Endothelial cell of hepatic sinusoid (primary cell): ENCODE measurements around the gene RAB8A.
"Not testable (repeated sequence)": the region's sequence is repeated elsewhere in the genome, so short reads cannot be mapped to it uniquely, and the experiment has no call there.

ENCODE experiments used
- in situ Hi-C: cut with HindIII; loops from 2 replicates; pipeline ENCODE4 v1.10.0; 2017; ENCODE audit warnings: low sequenced_read_pairs

RAB8A gene

DNA sequence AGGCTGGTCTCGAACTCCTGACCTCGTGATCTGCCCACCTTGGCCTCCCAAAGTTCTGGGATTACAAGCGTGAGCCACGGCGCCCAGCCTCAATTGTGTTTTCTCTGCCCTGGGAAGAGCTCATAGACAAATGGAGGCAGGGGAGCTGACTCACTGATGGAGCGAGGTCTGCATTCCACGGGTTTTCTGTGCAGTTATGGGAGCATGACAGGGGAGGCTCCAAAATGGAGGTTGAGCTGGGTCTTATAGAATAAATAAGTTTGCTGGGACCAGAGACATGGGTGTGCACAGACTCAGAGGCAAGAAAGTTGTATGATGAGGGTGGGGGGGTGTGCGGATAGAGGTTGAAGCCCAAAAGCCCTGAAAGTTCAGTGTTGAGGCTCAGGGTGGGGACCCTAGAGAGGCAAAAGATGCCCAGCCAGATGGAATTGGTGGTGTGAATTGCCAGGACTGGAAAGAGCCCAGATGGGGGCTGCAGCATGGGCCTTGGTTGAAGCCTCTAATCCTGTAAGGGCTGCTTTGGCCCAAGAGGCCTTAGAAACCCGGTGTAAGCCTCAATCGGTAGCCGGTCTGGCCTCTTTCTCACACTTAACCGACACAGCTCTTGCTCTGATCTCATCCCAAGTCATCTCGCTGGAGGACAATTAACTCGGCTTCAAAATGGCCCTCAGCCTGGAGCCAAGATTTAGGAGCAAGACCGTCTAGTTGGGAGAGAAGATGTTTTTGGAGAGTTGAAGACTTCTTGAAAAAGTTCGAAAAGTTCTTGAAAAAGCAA lies 33.5 kb upstream of the RAB8A start:
- in situ Hi-C loops, result no loop called here

DNA sequence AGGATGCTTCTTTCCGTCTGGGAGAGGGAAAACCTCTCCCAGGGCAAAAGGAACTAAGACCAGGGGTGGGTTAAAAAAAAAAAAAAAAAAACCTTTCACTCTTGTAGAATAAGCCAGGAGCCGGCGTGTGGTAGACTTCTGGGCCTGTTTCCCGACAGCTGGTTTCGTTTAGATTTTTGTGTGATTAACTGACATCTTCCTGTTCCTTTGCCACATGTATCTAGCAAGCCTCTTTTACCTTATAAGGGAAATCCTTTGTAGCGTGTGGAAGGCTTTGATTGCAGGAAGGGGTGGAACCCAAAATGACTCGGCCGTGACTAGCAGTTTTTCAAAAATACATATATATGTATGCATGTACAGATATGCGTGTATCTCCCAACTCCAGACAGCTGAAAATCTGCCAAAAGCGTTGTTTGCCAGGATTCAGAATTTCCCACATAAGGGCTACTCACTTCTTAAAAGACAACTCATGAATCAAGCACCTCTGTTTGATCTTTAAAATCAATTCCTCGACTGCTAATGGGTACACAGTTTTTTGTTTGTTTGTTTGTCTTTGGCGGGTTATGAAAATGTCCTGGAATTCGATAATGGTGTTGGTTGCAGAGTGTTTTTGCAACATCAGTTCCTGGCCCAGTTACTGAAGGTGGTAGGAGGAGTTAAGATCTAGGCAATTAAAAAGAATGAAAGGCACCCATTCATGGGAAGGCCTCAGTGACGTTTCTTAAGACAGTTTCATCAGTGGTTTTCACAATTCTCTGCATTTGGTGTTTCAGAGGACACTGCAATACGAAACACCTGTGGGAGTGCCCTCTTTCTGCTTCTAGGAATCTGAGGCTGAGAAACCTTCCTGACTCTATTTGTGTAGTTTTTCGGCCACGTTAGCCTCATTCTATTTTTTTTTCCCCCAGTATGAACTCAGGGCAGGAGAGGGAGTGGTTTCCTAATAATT lies 32.7 kb upstream of the RAB8A start:
- in situ Hi-C loops, result no loop called here

DNA sequence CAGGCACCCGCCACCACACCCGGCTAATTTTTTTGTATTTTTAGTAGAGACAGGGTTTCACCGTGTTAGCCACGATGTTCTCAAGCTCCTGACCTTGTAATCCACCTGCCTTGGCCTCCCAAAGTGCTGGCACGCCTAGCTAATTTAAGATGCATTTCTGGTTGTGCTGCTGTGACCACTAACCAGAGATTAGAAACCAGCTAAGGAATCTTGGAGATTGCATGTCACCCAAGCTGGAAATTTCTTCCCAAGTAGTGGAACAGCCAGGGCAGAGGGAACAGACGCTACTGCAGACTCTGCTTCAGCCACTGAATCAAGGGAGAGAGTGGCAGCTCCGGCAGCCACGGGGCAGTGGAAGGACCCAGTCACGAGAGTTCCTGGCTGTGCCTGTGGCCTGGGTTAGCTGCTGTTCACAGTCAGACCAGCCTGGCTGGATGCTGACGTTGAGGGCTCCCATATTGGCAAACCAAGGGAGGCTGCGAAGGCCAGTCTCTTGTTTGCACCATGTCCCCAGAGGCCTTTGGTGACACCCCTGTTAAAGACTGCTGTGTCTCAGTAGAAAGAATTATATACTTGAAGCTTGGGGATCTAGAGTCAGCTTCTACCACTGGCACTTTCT lies 27.5 kb upstream of the RAB8A start:
- in situ Hi-C loops, result no loop called here

DNA sequence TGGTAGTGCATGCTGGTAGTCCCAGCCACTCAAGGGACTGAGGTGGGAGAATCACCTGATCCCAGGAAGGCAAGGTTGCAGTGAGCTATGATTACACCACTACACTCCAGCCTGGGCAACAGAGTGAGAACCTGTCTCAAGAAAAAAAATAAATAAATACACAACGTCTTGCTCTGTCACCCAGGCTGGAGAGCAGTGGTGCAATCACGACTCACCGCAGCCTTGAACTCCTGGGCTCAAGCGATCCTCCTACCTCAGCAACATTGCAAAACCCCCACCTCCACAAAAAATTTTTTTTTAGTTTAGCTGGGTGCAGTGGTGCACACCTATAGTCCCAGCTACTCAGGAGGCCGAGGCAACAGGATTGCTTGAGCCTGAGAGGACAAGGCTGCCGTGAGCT lies 26.6 kb upstream of the RAB8A start:
- in situ Hi-C loops, result no loop called here

DNA sequence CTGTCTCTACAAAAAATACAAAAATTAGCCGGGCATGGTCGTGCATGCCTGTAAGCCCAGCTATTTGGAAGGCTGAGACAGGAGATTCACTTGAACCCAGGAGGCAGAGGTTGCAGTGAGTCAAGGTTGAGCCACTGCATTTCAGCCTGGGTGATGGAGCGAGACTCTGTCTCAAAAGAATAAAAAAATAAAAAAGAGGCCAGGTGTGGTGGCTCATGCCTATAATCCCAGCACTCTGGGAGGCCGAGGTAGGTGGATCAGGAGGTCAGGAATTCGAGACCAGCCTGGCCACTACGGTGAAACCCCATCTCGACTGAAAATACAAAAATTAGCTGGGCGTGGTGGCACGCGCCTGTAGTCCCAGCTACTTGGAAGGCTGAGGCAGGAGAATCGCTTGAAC lies 24.3 kb upstream of the RAB8A start:
- in situ Hi-C loops, result not testable (repeated sequence)

DNA sequence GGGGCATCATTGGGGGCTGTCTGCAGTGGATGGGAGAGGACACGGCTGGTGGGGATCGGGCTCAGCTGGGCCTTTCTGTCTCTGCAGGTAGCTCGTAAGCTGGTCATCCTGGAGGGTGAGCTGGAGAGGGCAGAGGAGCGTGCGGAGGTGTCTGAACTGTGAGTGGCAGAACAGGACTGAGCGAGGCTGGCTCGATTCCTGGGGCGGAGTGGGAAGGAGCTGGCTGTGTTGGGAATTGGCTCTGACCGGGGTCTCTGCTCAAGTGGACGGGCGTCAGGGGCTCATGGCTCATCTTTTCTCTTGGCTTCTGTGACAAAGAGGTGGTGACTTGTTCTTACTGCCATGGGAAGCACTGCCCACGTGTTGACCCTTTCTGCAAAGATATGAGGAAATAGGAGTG lies 23.7 kb upstream of the RAB8A start:
- in situ Hi-C loops, result no loop called here

DNA sequence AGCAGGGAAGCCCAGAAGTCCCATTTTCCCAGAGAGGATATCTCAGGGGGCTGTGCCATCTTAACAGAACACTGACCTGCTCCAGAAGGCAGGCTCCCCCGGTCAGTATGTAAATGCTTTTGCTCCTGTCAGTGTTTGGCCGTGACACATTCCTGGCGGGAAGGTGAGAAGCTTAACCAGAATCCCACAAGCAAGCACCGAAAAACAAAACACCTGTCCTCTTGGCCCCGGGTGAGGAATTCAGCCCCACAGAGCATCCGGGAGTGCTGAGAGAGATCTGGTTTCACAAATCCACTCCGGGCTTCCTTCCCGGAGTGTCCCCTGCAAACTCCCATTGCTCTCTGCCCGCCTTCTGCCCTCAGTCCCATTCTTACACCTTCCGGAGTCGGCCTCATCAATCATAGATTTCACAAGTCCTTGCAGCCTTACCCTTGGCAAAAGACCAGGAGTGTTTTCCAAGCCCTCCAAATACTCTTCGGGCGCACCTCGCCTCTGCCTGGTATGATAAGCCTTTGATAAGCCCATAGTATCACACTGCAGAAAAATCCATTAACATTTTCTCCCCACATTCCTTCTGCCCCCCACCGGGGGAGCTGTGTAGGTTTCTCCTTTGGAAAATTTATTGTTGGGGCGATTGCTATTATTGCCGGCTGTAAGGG lies 23.2 kb upstream of the RAB8A start:
- in situ Hi-C loops, result no loop called here

DNA sequence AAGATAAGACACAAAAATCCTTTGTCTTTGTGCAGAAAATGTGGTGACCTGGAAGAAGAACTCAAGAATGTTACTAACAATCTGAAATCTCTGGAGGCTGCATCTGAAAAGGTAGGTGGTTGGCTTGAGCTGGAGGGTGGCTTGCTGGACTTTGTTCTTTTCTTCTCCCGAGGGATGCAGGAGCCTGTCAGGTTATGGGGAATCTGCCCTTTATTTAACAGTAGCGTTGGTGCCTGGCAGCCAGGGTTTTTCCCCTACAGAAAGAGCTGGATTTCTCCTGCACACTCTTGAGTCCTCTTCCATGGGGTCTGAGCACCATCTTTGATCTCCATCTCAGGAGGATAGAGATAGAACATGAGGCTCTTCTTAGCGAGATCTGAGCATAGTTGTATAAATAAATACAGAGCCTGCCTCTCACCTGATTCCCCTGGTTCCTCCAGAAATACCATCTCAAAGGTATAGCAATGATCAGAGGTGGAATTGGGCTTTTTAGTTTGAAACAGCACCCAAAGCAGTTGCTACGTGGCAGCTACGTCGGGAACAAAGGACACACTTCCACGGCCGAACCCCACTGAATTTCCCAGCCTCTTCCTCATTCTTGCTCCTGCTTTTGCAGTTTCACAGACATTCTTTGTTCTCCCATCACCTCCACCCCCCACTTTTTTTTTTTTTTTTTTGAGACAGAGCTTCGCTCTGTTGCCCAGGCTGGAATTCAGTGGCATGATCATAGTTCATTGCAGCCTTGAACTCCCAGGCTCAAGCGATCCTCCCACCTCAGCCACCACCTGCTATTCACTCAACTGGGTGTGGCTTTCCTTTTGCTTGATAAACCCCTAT lies 22.5 kb upstream of the RAB8A start:
- in situ Hi-C loops, result no loop called here

DNA sequence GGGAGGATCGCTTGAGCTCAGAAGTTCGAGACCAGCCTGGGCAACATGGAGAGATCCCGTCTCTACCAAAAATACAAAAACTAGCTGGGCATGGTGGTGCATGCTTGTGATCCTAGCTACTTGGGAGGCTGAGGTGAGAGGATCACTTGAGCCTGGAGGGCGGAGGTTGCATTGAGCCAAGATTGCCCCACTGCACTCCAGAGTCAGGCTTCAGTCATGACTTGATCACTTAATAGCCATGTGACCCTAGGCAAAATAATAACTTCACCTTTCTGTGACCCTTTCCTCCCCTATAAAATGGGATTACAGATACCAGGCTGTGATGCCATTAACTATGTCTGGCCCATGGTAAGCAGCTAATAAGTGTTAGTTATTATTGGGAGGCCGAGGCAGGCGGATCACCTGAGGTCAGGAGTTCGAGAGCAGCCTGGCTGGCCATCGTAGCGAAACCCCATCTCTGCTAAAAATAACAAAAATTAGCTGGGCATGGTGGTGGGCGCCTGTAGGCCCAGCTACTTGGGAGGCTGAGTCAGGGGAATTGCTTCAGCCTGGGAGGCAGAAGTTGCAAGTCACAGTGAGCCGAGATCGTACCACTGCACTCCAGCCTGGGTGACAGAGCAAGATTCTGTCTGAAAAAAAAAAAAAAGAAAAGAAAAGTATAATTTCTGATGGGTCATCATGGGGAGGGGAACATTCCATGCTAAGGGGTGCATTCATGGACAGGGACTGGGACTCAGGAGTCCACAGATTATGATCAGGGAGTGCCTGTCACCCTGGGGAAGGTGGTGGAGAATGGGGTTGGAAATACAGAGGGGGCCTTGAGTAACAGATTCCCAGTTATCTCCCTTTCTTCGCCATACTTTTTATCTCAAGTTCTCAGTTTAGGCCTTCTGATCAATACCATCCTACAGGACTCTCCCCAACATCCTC lies 19.9 kb upstream of the RAB8A start:
- in situ Hi-C loops, result no loop called here

DNA sequence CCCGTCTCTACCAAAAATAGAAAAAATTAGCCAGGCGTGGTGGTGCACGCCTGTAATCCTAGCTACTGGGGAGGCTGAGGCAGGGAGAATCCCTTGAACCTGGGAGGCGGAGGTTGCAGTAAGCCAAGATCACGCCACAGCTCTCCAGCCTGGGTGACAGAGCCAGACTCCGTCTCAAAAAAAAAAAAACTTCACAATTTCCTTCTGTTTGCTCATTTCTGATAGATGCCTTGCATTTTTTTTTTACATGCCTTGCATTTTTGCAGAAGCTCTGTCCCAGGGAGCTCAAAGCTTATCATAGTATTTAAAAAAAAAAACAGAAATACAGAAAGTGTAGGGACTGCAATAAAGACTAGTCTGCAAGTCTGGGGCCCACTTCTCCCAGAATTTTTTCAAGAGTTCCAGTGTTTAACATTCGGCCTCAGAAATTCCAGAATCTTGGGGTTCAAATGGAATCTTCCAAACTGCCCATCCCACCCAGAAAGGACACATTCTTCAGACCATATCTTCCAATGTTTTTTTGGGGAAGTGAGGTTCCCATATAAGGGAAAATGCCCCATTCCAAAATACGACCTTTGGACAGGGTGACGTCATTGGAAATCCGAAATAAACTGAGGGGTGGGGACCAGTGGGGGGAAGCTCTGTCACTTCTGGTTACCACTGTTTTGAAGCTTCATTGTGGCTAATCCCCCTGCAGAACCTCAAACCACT lies 17.2 kb upstream of the RAB8A start:
- in situ Hi-C loops, result no loop called here

DNA sequence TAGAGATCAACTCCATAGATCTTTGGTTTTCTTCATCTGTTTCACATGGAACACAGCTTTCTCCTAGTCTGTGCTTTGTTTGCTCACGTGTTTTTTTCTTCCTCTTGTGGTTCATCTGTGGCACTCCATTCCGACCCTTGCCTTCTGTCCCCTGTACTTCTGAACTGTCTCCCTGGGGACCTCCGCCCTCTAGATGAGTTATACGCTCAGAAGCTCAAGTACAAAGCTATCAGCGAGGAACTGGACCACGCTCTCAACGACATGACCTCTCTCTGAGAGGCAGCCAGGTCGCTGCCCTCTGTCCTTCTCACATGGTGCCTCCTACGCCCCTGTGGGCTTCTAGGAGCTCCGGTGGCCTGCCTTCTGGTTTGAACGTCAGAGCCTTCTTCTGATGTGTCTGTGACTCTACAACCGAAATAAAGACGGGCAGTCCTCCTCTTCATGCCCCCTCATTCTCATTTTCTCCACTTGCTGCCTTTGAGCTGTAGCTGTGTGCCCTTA lies 16.6 kb upstream of the RAB8A start:
- in situ Hi-C loops, result no loop called here

DNA sequence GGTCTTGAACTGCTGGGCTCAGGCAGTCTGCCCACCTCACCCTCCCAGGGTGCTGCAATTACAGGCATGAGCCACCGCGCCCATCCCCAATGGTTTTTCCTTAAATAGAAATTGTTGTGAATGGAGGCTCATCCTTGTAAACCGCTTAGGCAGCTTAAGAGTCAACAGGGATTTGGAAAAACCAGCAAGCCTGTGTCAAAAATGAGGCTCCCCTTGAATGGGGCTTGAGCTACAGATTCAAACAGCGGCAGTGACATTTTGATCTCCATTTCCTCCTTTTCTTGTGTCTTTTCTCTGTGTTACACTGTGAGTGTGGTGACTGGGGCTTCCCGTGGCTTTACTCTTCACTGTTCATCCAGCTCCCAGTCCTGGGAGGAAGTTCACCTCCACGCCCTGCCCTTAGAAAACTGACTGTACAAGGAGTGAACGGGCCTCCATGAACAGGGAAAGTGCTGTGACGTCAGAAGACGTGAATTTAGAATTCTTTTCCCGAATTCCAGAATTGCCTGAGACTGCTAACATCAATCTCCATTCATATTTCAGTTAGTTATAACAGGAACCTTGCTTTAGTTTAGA lies 15.3 kb upstream of the RAB8A start:
- in situ Hi-C loops, result no loop called here

DNA sequence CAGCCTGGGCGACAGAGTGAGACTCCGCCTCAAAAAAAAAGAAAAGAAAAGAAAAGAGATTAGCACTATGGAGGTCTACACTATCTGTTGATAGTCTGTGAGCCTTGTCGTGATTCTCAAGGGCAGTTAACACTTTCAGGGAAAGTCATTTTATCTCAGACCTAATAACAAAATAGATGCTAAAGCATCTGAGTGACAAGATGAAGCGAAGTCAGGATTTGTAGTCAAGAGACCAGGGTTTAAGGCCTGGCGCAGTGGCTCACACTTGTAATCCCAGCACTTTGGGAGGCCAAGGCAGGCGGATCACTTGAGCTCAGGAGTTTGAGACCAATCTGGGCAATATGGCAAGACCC lies 13.3 kb upstream of the RAB8A start:
- in situ Hi-C loops, result no loop called here

DNA sequence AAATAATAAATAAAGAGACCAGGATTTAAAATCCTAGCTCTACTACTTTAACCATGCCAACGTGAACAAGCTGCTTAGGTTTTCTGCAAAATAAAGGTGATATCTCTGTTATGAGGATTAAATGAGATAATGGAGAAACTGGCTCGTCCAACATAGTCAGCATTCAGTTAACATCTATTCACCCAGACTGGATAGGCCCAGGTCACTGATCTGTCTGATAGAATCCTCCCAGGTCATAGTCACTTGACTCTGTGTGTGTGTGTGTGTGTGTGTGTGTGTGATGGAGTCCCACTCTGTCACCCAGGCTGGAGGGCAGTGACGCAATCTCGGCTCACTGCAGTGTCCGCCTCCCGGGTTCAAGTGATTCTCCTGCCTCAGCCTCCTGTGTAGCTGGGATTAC lies 12.9 kb upstream of the RAB8A start:
- in situ Hi-C loops, result no loop called here

DNA sequence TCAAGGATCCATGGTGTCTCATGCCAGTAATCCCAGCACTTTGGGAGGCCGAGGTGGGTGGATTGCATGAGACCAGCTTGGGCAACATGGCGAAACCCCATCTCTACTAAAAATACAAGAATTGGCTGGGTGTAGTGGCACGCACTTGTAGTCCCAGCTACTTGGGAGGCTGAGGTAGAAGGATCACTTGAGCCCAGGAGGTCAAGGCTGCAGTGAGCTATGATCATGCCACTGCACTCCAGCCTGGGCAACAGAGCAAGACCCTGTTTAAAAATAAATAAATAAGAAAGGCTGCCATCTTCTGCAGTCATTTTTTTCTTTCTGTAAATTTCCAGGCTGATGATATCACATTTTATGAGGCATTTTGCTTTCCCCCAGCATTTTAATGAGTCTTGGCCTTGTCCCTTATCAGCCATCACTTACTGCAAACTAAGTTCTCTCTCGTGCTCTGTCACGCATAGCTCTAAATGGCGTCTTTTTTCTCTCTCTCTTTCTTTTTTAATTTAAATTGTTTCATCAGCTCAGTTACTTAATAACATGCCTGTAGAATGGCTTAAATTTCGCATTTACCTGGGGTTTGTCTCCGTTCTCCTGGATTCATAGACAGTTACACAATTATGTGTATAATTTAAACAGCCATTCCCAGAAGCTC lies 12.2 kb upstream of the RAB8A start:
- in situ Hi-C loops, result not testable (repeated sequence)

DNA sequence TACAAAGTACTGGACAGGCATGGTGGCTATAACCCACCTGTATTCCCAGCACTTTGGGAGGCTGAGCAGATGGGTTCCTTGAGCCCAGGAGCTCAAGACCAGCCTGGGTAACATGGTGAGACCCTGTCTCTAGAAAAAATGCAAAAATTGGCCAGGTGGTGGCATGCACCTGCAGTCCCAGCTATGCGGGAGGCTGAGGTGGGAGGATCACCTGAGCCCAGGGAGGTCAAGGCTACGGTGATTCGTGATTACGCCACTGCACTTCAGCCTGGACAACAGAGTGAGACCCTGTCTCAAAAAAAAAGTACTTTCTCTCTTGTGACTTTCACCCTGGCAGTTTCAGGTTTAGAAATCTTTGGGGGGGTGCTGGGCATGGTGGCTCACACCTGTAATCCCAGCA lies 11.2 kb upstream of the RAB8A start:
- in situ Hi-C loops, result no loop called here

DNA sequence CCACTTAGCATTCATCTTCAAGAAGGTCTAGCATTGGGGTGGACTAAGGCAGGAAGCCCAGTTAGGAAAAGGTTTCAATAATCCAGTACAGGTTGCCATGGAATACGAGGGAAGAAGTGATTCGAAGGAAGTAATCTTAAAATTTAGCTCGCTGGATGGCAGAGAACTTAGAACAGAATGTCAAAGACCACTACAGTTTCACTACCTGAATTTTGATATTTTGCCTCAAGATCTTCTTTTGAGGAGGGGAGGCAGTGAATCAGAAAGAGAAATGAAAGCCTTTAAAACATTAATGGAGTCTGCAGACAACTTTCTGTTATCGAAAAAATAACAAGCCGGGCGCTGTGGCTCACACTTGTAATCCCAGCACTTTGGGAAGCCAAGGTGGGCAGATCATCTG lies 7.0 kb upstream of the RAB8A start:
- in situ Hi-C loops, result no loop called here

DNA sequence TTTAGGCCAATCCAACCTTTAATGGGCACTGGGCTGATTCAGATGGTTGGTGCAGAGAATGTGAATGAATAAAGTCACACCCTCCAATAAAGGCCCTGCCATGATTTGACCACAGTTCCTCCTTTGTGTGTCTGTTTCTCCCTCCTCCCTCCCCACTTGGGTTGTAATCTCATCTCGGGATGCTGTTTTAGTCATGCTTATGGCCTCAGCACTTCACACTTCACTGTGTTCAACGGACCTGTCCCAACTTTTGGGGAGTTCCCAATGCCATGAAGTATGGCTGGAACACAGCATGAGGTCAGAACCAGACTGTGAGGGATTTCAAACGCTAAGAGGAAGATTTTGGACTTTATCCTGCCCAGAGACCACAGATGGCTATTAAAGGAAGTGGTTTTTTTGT lies 5.6 kb upstream of the RAB8A start:
- in situ Hi-C loops, result no loop called here
